HCT116 (cell line): Measurements from ENCODE around the gene MIF4GD. TPM values are rescaled to one million over a fixed set of nuclear protein-coding genes. Genes with fewer than 3 reads are reported as not detected.

Experiments
- ATAC-seq: fragments of 200-7000 bp; cut with Tn5 transposase; 2 replicates; pipeline ENCODE4 v1.9.1; 2020; ENCODE audit warnings: mild to moderate bottlenecking, moderate library complexity
- BruUV-seq: library from RNA; stranded (reverse); fragments of 400-500 nt; replicated peaks from 2 replicates; lab custom pipeline; 2021; lab: Mats Ljungman, UMichigan
- CTCF ChIA-PET: fragments of 300-600 bp; sonication (Branson Sonifier 250); formaldehyde crosslinking; loops from one replicate; lab custom pipeline; 2021; ENCODE audit warnings: antibody characterized with exemption; lab: Charles Lee
- POLR2A ChIA-PET: fragments of 300-600, 350-600 bp; sonication (Branson Sonifier 250); formaldehyde crosslinking; loops from one replicate; lab custom pipeline; 2021; ENCODE audit warnings: antibody characterized with exemption; lab: Charles Lee
- RAD21 ChIA-PET, 2 experiments: fragments of 300-600 bp; sonication (Branson Sonifier 250); formaldehyde crosslinking; loops; one replicate each; lab custom pipeline; 2023; ENCODE audit warnings: low total read pairs in 2 of 2; ENCODE audit not compliant: uncharacterized antibody in 2 of 2, unreplicated experiment in 2 of 2, low non-redundant PET in 1 of 2; lab: Charles Lee
- DNase-seq: peaks from one replicate; pipeline ENCODE4 v3.0.0-alpha.2; 2010; ENCODE audit warnings: low read depth, low spot score
- H2AFZ ChIP-seq: fragments of 200-600 bp; shearing (Covaris generic), sonication (generic); 2 replicates; pipeline ENCODE4 v1.6.1; 2017; ENCODE audit warnings: low read depth, mixed run types, mixed read lengths, antibody characterized with exemption, low read length; ENCODE audit not compliant: poor library complexity, severe bottlenecking
- H3K27ac ChIP-seq: 2 replicates; pipeline ENCODE4 v1.5.1; 2012; ENCODE audit warnings: low read depth, low read length
- H3K27me3 ChIP-seq: fragments of 200-600 bp; sonication (generic); 2 replicates; pipeline ENCODE4 v1.6.1; 2016; ENCODE audit warnings: mixed run types, low read length, mixed read lengths; ENCODE audit not compliant: insufficient read depth
- H3K36me3 ChIP-seq, 2 experiments: fragments of 200-500 bp in 1 of 2; fragments of 200-600 bp in 1 of 2; sonication (Bioruptor generic) in 1 of 2; sonication (generic) in 1 of 2; 2 replicates each; pipeline versions ENCODE4 v1.5.1 to v1.6.1; 2014 to 2016; ENCODE audit warnings: low read length in 2 of 2, inconsistent platforms in 1 of 2, mixed read lengths in 1 of 2, mixed run types in 1 of 2; ENCODE audit not compliant: insufficient read depth in 2 of 2, control insufficient read depth in 1 of 2
- H3K4me1 ChIP-seq, 2 experiments: fragments of 200-600 bp in 1 of 2; sonication (generic) in 1 of 2; 2 replicates each; pipeline versions ENCODE4 v1.5.1 to v1.6.1; 2012 to 2017; ENCODE audit warnings: low read length in 2 of 2, inconsistent platforms in 1 of 2, mild to moderate bottlenecking in 1 of 2, mixed read lengths in 1 of 2, mixed run types in 1 of 2, moderate library complexity in 1 of 2; ENCODE audit not compliant: insufficient read depth in 2 of 2, control insufficient read depth in 1 of 2
- H3K4me2 ChIP-seq: fragments of 200-600 bp; sonication (generic); 2 replicates; pipeline ENCODE4 v1.6.1; 2017; ENCODE audit warnings: mixed run types, low read length, mixed read lengths
- H3K4me3 ChIP-seq, 2 experiments: fragments of 200-600 bp in 1 of 2; sonication (generic) in 1 of 2; replicated peaks in 1 of 2; 2 replicates each; pipeline ENCODE4 v1.5.1; 2011 to 2016; ENCODE audit warnings: low read length in 2 of 2, control low read depth in 1 of 2, low read depth in 1 of 2, mild to moderate bottlenecking in 1 of 2, mixed read lengths in 1 of 2, mixed run types in 1 of 2
- H3K79me2 ChIP-seq: fragments of 200-600 bp; sonication (generic); 2 replicates; pipeline ENCODE4 v1.6.1; 2017; ENCODE audit warnings: mild to moderate bottlenecking, mixed run types, low read length, moderate library complexity, mixed read lengths; ENCODE audit not compliant: insufficient read depth
- H3K9ac ChIP-seq: fragments of 200-600 bp; sonication (generic); 2 replicates; pipeline ENCODE4 v1.6.1; 2016; ENCODE audit warnings: low read length, mixed read lengths
- H3K9me2 ChIP-seq: fragments of 200-600 bp; sonication (generic), shearing (Covaris generic); 2 replicates; pipeline ENCODE4 v1.6.1; 2017; ENCODE audit warnings: mixed run types, mild to moderate bottlenecking, moderate library complexity; ENCODE audit not compliant: insufficient read depth
- H3K9me3 ChIP-seq, 2 experiments: fragments of 200-500 bp in 1 of 2; fragments of 200-600 bp in 1 of 2; sonication (Bioruptor generic) in 1 of 2; sonication (generic) in 1 of 2; 2 replicates each; pipeline ENCODE4 v1.6.1; 2014 to 2017; ENCODE audit warnings: low read length in 2 of 2, mixed read lengths in 2 of 2, inconsistent platforms in 1 of 2, low read depth in 1 of 2, mild to moderate bottlenecking in 1 of 2, mixed run types in 1 of 2, moderate library complexity in 1 of 2; ENCODE audit not compliant: control insufficient read depth in 1 of 2, insufficient read depth in 1 of 2
- H4K20me1 ChIP-seq: fragments of 200-600 bp; sonication (generic), shearing (Covaris generic); 2 replicates; pipeline ENCODE4 v1.6.1; 2017; ENCODE audit warnings: mixed run types, mild to moderate bottlenecking, moderate library complexity; ENCODE audit not compliant: insufficient read depth
- CBX3 ChIP-seq: IDR thresholded peaks from 2 replicates; pipeline ENCODE4 v1.6.1; 2012; ENCODE audit warnings: low read depth
- CTCF ChIP-seq, 3 experiments: fragments of 200-600 bp in 1 of 3; sonication (generic) in 1 of 3; IDR thresholded peaks in 2 of 3; conservative IDR thresholded peaks in 1 of 3; 2 replicates each; pipeline ENCODE4 v1.5.1; 2012 to 2017; ENCODE audit warnings: low read depth in 2 of 3, low read length in 2 of 3, antibody characterized with exemption in 1 of 3, borderline replicate concordance in 1 of 3, control low read depth in 1 of 3, mild to moderate bottlenecking in 1 of 3, mixed read lengths in 1 of 3, mixed run types in 1 of 3, moderate library complexity in 1 of 3; ENCODE audit not compliant: insufficient read depth in 1 of 3
- EGR1 ChIP-seq: IDR thresholded peaks from 2 replicates; pipeline ENCODE4 v1.6.1; 2012; ENCODE audit warnings: low read depth
- ELF1 ChIP-seq: IDR thresholded peaks from 2 replicates; pipeline ENCODE4 v1.6.1; 2012; ENCODE audit warnings: low read depth, borderline replicate concordance
- EZH2 ChIP-seq: fragments of 200-600 bp; sonication (generic); IDR thresholded peaks from 2 replicates; pipeline ENCODE4 v1.6.1; 2017; ENCODE audit warnings: antibody characterized with exemption, mixed run types
- FOSL1 ChIP-seq: IDR thresholded peaks from 2 replicates; pipeline ENCODE4 v1.6.1; 2012; ENCODE audit warnings: low read depth
- JUND ChIP-seq: IDR thresholded peaks from 2 replicates; pipeline ENCODE4 v1.6.1; 2012
- MAX ChIP-seq: IDR thresholded peaks from 2 replicates; pipeline ENCODE4 v1.6.1; 2012
- POLR2A ChIP-seq: IDR thresholded peaks from 2 replicates; pipeline ENCODE4 v1.7.0; 2011; ENCODE audit warnings: borderline replicate concordance; ENCODE audit not compliant: insufficient read depth, insufficient read length; ENCODE audit errors: extremely low read depth
- POLR2AphosphoS5 ChIP-seq: IDR thresholded peaks from 2 replicates; pipeline ENCODE4 v1.6.1; 2011; ENCODE audit warnings: mild to moderate bottlenecking, low read depth, low read length, moderate library complexity
- RAD21 ChIP-seq: IDR thresholded peaks from 2 replicates; pipeline ENCODE4 v1.6.1; 2012; ENCODE audit warnings: low read depth, mild to moderate bottlenecking
- REST ChIP-seq: IDR thresholded peaks from 2 replicates; pipeline ENCODE4 v1.6.1; 2012; ENCODE audit warnings: low read depth
- SIN3A ChIP-seq: IDR thresholded peaks from 2 replicates; pipeline ENCODE4 v1.6.1; 2012; ENCODE audit warnings: low read depth
- SP1 ChIP-seq: IDR thresholded peaks from 2 replicates; pipeline ENCODE4 v1.6.1; 2012; ENCODE audit warnings: low read depth
- SRF ChIP-seq: IDR thresholded peaks from 2 replicates; pipeline ENCODE4 v1.6.1; 2012; ENCODE audit warnings: low read depth
- TCF7L2 ChIP-seq: IDR thresholded peaks from 2 replicates; pipeline ENCODE4 v1.7.0; 2011; ENCODE audit warnings: borderline replicate concordance, inconsistent platforms; ENCODE audit not compliant: insufficient read depth, insufficient read length; ENCODE audit errors: extremely low read depth
- YY1 ChIP-seq: IDR thresholded peaks from 2 replicates; pipeline ENCODE4 v1.6.1; 2011; ENCODE audit warnings: low read length, low read depth, moderate library complexity, mild to moderate bottlenecking; ENCODE audit not compliant: insufficient replicate concordance; ENCODE audit errors: extremely low read depth
- ZFX ChIP-seq: fragments of 450-650 bp; IDR thresholded peaks from 2 replicates; pipeline ENCODE4 v1.6.1; 2017
- ZNF274 ChIP-seq: fragments of 200-500 bp; sonication (Bioruptor generic); IDR thresholded peaks from 2 replicates; pipeline ENCODE4 v1.6.1; 2014; ENCODE audit warnings: mild to moderate bottlenecking, low read depth, low read length, inconsistent platforms
- intact Hi-C: fragments of 100-400 bp; cut with micrococcal nuclease; formaldehyde crosslinking; loops from 2 replicates; pipeline ENCODE4 v1.10.0; 2022
- total RNA-seq: library from RNA; stranded (reverse); gene quantifications from one replicate; pipeline ENCODE4 v1.2.1, GENCODE V29; 2021; ENCODE audit not compliant: unreplicated experiment

MIF4GD gene
- total RNA-seq, 1 experiment from 2014 or later: 35.2 TPM

- Histone ChIP-seq H3K27ac (peak overlapping the region; percentile 51), H3K36me3 (peaks cover 7 to 22% of the 10 kb centered on the region in 2 experiments), H4K20me1 (no peaks in the 10 kb centered on the region), H3K9ac (peak overlapping the region; percentile 82), H3K4me1 (peaks cover 10 to 15% of the 10 kb centered on the region in 2 experiments), H3K27me3 (no peaks in the 10 kb centered on the region), H3K4me3 (peak overlapping the region; percentile 83 to 98), H3K4me2 (peak overlapping the region; percentile 85), H3K79me2 (peaks cover 35% of the 10 kb centered on the region), H3K9me3 (no peaks in the 10 kb centered on the region), H3K9me2 (no peaks in the 10 kb centered on the region), H2AFZ (peak overlapping the region; percentile 18)
- intact Hi-C loops: loop anchor here (1.0 kb wide), 1 partner anchor 225 kb away; the partner anchor contains the start of gene CASKIN2
- ATAC-seq (no peak), DNase-seq (no peak)
- POLR2A ChIA-PET: interaction anchor here (0.5 to 1.7 kb wide), 21 partner anchors 9 to 1433 kb away, joined by 3 to 40 read pairs (median 5); partner anchors contain the start of genes GGA3, GRB2, MIF4GD and MRPS7
- CTCF ChIA-PET: interaction anchor here (0.8 to 2.8 kb wide), 12 partner anchors 11 to 332 kb away, joined by 3 to 51 read pairs (median 4); partner anchors contain the start of genes GRB2, MIF4GD and TSEN54
- TF ChIP-seq YY1 (no peak), RAD21 (no peak), ELF1 (no peak), CTCF (IDR thresholded peaks at IDR 0.05 in 2 of 3, conservative IDR thresholded peaks at IDR 0.05 in 1 of 3; ENCODE audit: borderline replicate concordance in 1 of 3, insufficient read depth in 1 of 3, low read depth in 2 of 3, low read length in 2 of 3) (no peak), ZNF274 (no peak), TCF7L2 (no peak), POLR2A (no peak), JUND (no peak), POLR2AphosphoS5 (no peak), ZFX (no peak), EGR1 (no peak), REST (no peak), FOSL1 (no peak; the same call in 1 of the 2 replicates), SRF (no peak), SP1 (no peak), EZH2 (no peak), MAX (no peak), SIN3A (no peak), CBX3 (no peak)
- RAD21 ChIA-PET: interaction anchor here (0.8 to 1.3 kb wide), 2 partner anchors 19 to 116 kb away, joined by 5 read pairs; partner anchors contain the start of genes GRB2 (in 1 of the 2) and MIF4GD (in 1 of the 2)
- TSS peak; percentile 81 for BruUV-seq
These were observed 18.9 kb upstream of the MIF4GD start for GRCh38 chr17:75289832-75290337.
